PC-9 (cell line): ENCODE data around the gene SACS. TPM values are rescaled to one million over a fixed set of nuclear protein-coding genes. Genes with fewer than 3 reads are reported as not detected.

ENCODE experiments used
- BruUV-seq: library from RNA; stranded (reverse); fragments of 400-500 nt; replicated peaks from 2 replicates; lab custom pipeline; 2021; lab: Mats Ljungman, UMichigan
- CTCF ChIA-PET: fragments of 300-600 bp; sonication (Branson Sonifier 250); formaldehyde crosslinking; loops from one replicate; lab custom pipeline; 2022; ENCODE audit warnings: antibody characterized with exemption; lab: Charles Lee
- POLR2A ChIA-PET: fragments of 300-600 bp; sonication (Branson Sonifier 250); formaldehyde crosslinking; loops from one replicate; lab custom pipeline; 2022; ENCODE audit warnings: antibody characterized with exemption; ENCODE audit not compliant: unreplicated experiment; lab: Charles Lee
- DNase-seq, 2 experiments: peaks; one replicate each; pipeline versions ENCODE4 v3.0.0 to v3.0.0-alpha.2; 2015 to 2022; ENCODE audit warnings: mixed read lengths in 1 of 2
- H2AFZ ChIP-seq: fragments of 200-600 bp; sonication (generic); 2 replicates; pipeline ENCODE4 v1.8.1; 2017; ENCODE audit warnings: antibody characterized with exemption
- H3F3A ChIP-seq: fragments of 200-600 bp; sonication (generic); 2 replicates; pipeline ENCODE4 v1.8.1; 2017; ENCODE audit warnings: antibody characterized with exemption, mild to moderate bottlenecking, low read depth; ENCODE audit not compliant: insufficient read depth
- H3K27ac ChIP-seq: fragments of 200-600 bp; sonication (generic); 2 replicates; pipeline ENCODE4 v1.6.1; 2016; ENCODE audit warnings: mixed run types
- H3K27me3 ChIP-seq: fragments of 200-600 bp; sonication (generic); 2 replicates; pipeline ENCODE4 v1.6.1; 2016; ENCODE audit warnings: low read depth, mixed run types; ENCODE audit not compliant: insufficient read depth
- H3K36me3 ChIP-seq: fragments of 200-600 bp; sonication (generic); 2 replicates; pipeline ENCODE4 v1.6.1; 2016; ENCODE audit warnings: low read depth, mixed run types
- H3K4me1 ChIP-seq: fragments of 200-600 bp; sonication (generic); replicated peaks from 2 replicates; pipeline ENCODE4 v1.6.1; 2016; ENCODE audit warnings: mixed run types; ENCODE audit not compliant: insufficient read depth
- H3K4me2 ChIP-seq: fragments of 200-600 bp; sonication (generic); 2 replicates; pipeline ENCODE4 v1.6.1; 2017; ENCODE audit warnings: mixed run types
- H3K4me3 ChIP-seq: fragments of 200-600 bp; sonication (generic); 2 replicates; pipeline ENCODE4 v1.6.1; 2016; ENCODE audit warnings: mixed run types
- H3K79me2 ChIP-seq: fragments of 200-600 bp; sonication (generic); 2 replicates; pipeline ENCODE4 v1.6.1; 2017; ENCODE audit warnings: low read depth, mixed run types
- H3K9me2 ChIP-seq: fragments of 200-600 bp; sonication (generic); 2 replicates; pipeline ENCODE4 v1.8.1; 2017; ENCODE audit warnings: mild to moderate bottlenecking; ENCODE audit not compliant: insufficient read depth
- H3K9me3 ChIP-seq: fragments of 200-600 bp; sonication (generic); 2 replicates; pipeline ENCODE4 v1.8.1; 2016; ENCODE audit warnings: low read depth; ENCODE audit not compliant: insufficient read depth
- H4K20me1 ChIP-seq: fragments of 200-600 bp; sonication (generic); 2 replicates; pipeline ENCODE4 v1.8.1; 2017; ENCODE audit not compliant: insufficient read depth
- CTCF ChIP-seq: fragments of 200-600 bp; sonication (generic); conservative IDR thresholded peaks from 2 replicates; pipeline ENCODE4 v1.6.1; 2017; ENCODE audit warnings: mixed run types, antibody characterized with exemption, mild to moderate bottlenecking, moderate library complexity
- EZH2 ChIP-seq: fragments of 200-600 bp; sonication (generic); IDR thresholded peaks from 2 replicates; pipeline ENCODE4 v1.8.0; 2017; ENCODE audit warnings: antibody characterized with exemption, low read depth
- intact Hi-C: fragments of 100-400 bp; cut with micrococcal nuclease; formaldehyde crosslinking; loops from one replicate; pipeline ENCODE4 v1.10.0; 2022; ENCODE audit not compliant: unreplicated experiment
- total RNA-seq: library from RNA; stranded (reverse); gene quantifications from 2 replicates; pipeline ENCODE4 v1.2.3, GENCODE V29; 2021

Gene SACS
- total RNA-seq, 1 experiment from 2014 or later = 1.4 TPM

- ChIA-PET POLR2A (no interaction called here), CTCF (no interaction called here)
- H4K20me1 ChIP-seq = no peaks in the 10 kb centered on the region
- no peaks in the 10 kb centered on the region for H3K9me2 ChIP-seq
- no peaks in the 10 kb centered on the region for H3F3A ChIP-seq
- H3K4me2 ChIP-seq = no peak overlapping the region
- H3K79me2 ChIP-seq = no peaks in the 10 kb centered on the region
- no peak overlapping the region for H3K4me3 ChIP-seq
- intact Hi-C loops = no loop called here
- no peaks in the 10 kb centered on the region for H3K9me3 ChIP-seq
- no peak overlapping the region for H3K27ac ChIP-seq
- H2AFZ ChIP-seq = no peak overlapping the region
- H3K36me3 ChIP-seq = no peaks in the 10 kb centered on the region
- H3K4me1 ChIP-seq = no peaks in the 10 kb centered on the region
- no TSS peak for BruUV-seq
- TF ChIP-seq CTCF = no peak
- DNase-seq = no peak
- H3K27me3 ChIP-seq = no peaks in the 10 kb centered on the region
Observed at GRCh38 chr13:23367907-23368306, 65.6 kb downstream of the SACS start.

- no peaks in the 10 kb centered on the region for H4K20me1 ChIP-seq
- TF ChIP-seq EZH2 (no peak), CTCF (no peak)
- H3F3A ChIP-seq = no peaks in the 10 kb centered on the region
- no peaks in the 10 kb centered on the region for H3K36me3 ChIP-seq
- no peak overlapping the region for H3K27ac ChIP-seq
- no peak overlapping the region for H3K4me3 ChIP-seq
- ChIA-PET POLR2A (no interaction called here), CTCF (no interaction called here)
- H3K27me3 ChIP-seq = no peaks in the 10 kb centered on the region
- no peaks in the 10 kb centered on the region for H3K4me1 ChIP-seq
- no peaks in the 10 kb centered on the region for H3K9me3 ChIP-seq
- no peak overlapping the region for H3K4me2 ChIP-seq
- no peaks in the 10 kb centered on the region for H3K9me2 ChIP-seq
- BruUV-seq = no TSS peak
- intact Hi-C loops = no loop called here
- H2AFZ ChIP-seq = no peak overlapping the region
- DNase-seq = no peak
- H3K79me2 ChIP-seq = no peaks in the 10 kb centered on the region
Observed at GRCh38 chr13:23365652-23366051, 67.8 kb downstream of the SACS start.

- no peak for DNase-seq
- no peaks in the 10 kb centered on the region for H3K36me3 ChIP-seq
- POLR2A ChIA-PET = no interaction called here
- TF ChIP-seq EZH2 = no peak
- TF ChIP-seq CTCF = no peak
- H3K4me2 ChIP-seq = no peak overlapping the region
- H3K4me1 ChIP-seq = no peaks in the 10 kb centered on the region
- intact Hi-C loops = no loop called here
- no peaks in the 10 kb centered on the region for H3K9me2 ChIP-seq
- BruUV-seq = no TSS peak
- no peaks in the 10 kb centered on the region for H4K20me1 ChIP-seq
- no peaks in the 10 kb centered on the region for H3F3A ChIP-seq
- no peaks in the 10 kb centered on the region for H3K79me2 ChIP-seq
- CTCF ChIA-PET = no interaction called here
- H3K27ac ChIP-seq = no peak overlapping the region
- no peaks in the 10 kb centered on the region for H3K27me3 ChIP-seq
- no peaks in the 10 kb centered on the region for H3K9me3 ChIP-seq
- H3K4me3 ChIP-seq = no peak overlapping the region
- H2AFZ ChIP-seq = no peak overlapping the region
Observed at GRCh38 chr13:23359882-23360281, 73.6 kb downstream of the SACS start.
